HG03103 (cell line): ENCODE results near the gene DNAJC5G.

Source experiments
- ATAC-seq: cut with Tn5 transposase; IDR thresholded peaks from one replicate; pipeline ENCODE4 v1.9.1; 2021; ENCODE audit warnings: low read depth; ENCODE audit not compliant: unreplicated experiment

The DNAJC5G gene, protein sequence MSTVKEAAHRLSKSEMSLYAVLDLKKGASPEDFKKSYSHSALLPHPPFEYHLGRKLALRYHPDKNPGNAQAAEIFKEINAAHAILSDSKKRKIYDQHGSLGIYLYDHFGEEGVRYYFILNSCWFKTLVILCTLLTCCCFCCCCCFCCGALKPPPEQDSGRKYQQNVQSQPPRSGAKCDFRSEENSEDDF

DNA sequence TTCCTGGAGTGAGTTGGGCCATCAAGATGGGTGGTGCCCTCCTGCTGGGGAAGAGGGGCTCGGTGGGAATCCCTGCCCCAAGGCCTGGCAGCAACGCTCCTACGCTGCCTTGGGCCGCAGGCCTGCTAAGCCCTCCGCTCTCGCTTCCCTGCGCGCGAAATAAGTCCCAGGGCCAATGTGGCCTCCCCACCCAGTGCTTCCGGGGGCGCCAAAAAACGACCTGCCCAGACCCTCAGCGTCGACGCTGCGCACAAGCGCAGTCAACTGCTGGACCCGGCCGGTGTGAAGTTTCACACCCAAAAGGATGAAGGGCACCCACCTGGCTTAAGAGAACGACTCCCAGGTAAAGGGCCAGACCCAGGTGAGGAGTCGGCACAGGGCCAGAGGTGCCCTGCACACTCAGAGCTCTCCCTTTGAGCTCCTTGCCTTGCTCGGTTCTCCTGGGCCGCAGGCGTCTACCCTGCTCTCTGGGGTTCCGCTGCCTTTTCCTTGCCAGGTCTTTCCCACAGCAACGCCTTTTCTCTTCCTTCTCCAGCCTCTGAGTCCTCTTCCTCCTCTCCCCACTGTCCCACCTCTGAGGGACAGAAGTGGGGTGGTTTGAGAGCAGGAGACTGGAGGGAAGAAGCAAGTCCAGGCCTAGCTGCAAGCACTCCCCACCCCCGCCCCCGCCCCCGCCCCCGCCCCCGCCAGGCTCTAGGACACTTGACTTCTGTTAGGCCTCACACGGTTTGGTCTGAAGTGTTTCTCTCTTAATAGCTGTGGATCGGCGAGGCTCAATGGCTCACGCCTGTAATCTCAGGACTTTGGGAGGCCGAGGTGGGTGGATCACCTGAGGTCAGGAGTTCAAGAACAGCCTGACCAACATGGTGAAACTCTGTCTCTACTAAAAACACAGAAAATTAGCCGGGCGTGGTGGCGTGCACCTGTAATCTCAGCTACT, at the start of gene DNAJC5G:
DNAJC5G (plus strand) TSS at position 223 of the 940 bp plus-strand sequence. CDS start 1,296 bp downstream, outside the sequence.
- ATAC-seq: no peak

DNA sequence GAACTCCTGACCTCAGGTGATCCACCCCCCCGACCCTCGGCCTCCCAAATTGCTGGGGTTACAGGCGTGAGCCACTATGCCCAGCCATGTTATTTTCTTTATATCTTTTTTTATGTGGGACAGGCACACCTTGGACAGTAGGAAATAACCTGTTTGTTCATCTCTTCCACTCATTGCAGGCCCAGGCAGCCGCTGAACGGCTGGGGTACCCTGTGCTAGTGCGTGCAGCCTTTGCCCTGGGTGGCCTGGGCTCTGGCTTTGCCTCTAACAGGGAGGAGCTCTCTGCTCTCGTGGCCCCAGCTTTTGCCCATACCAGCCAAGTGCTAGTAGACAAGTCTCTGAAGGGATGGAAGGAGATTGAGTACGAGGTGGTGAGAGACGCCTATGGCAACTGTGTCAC, 49.7 kb upstream of the DNAJC5G start:
- ATAC-seq: no peak

DNA sequence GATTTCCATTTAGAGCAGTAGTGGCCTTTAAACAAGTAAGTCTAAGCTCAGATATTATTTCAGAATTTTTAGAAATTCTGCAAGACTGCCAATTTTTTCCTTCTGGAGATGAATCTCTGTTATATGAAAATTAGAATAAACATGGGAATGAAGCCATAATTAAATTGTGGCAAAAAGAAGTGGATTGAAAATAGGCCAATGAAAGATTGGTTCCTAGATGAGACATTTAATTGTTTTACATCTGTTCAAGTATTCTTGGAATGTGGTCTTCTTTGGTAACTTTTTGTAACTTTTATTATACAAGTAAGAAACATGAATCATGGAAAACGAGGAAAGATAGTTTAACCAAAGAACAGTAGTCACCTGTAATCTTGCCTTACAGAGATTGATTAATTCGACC, 47.7 kb upstream of the DNAJC5G start:
- ATAC-seq: no peak

DNA sequence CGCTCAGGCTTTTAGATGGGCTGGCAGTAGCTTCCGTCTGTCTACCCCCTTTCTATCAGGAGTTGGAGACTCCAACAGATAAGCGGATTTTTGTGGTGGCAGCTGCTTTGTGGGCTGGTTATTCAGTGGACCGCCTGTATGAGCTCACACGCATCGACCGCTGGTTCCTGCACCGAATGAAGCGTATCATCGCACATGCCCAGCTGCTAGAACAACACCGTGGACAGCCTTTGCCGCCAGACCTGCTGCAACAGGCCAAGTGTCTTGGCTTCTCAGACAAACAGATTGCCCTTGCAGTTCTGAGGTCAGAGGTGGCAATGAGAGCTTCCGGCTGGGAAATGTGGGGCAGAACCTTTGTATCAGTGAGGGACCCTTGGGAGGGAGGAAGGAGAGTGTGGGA, 43.3 kb upstream of the DNAJC5G start:
- no peak for ATAC-seq

DNA sequence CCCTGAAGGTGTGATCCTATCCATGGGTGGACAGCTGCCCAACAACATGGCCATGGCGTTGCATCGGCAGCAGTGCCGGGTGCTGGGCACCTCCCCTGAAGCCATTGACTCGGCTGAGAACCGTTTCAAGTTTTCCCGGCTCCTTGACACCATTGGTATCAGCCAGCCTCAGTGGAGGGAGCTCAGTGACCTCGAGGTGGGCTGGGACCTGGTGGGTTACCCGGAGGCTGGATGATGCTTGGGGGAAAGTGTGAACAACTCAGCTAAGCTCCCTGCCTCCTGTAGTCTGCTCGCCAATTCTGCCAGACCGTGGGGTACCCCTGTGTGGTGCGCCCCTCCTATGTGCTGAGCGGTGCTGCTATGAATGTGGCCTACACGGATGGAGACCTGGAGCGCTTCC, 41.9 kb upstream of the DNAJC5G start:
- no peak for ATAC-seq

DNA sequence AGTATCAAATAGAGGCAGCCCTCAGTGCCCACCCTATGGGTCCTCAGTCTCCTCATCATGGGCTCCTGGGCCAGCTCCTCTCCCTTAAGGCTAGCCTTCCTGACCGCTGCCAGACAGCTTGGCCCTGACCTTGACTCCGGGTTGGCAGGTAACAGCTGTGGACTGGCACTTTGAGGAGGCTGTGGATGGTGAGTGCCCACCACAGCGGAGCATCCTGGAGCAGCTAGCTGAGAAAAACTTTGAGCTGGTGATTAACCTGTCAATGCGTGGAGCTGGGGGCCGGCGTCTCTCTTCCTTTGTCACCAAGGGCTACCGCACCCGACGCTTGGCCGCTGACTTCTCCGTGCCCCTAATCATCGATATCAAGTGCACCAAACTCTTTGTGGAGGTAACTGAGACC, 39.1 kb upstream of the DNAJC5G start:
- no peak for ATAC-seq

DNA sequence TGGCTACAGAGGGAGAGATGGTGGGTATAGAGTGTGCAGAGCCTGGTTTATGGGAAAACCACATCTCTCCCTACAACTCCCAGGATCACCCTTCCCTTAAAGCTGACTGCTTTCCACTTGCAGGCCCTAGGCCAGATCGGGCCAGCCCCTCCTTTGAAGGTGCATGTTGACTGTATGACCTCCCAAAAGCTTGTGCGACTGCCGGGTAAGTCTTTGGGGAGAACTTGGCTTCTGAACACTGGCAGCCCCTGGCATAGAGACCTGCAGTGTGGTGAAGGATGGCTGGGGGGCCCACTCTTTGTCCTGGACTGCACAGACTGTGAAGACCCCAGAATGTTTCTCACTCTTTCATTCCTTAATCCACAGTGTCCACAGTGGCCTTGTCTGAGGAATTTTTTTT, 38.6 kb upstream of the DNAJC5G start:
- no peak for ATAC-seq

DNA sequence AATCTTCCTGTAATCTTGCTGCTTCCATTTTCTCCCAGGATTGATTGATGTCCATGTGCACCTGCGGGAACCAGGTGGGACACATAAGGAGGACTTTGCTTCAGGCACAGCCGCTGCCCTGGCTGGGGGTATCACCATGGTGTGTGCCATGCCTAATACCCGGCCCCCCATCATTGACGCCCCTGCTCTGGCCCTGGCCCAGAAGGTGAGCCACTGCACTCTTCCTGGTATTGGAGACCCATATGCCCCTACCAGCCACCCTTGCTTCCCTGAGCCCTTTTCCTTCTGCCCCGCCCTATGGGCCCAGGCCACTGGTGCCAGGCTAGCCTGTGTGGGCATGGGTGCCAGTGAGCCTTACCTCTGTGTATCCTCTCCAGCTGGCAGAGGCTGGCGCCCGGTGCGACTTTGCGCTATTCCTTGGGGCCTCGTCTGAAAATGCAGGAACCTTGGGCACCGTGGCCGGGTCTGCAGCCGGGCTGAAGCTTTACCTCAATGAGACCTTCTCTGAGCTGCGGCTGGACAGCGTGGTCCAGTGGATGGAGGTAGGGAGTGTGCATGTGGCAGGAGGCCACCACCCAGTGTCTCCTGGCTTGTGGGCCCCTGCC, 37.8 kb upstream of the DNAJC5G start:
- no peak for ATAC-seq

DNA sequence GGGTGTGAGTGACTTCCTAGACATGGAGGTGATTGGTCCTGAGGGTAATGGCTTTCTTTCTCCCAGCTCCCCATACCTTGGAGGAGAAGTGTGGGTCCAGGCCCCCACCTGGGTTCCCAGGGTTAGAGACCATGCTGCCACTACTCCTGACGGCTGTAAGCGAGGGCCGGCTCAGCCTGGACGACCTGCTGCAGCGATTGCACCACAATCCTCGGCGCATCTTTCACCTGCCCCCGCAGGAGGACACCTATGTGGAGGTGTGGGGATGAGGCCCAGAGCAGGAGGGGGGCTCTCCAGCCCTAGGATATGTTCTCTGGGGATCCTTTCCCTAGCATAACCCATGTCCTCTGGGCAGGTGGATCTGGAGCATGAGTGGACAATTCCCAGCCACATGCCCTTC, 36.3 kb upstream of the DNAJC5G start:
- no peak for ATAC-seq

DNA sequence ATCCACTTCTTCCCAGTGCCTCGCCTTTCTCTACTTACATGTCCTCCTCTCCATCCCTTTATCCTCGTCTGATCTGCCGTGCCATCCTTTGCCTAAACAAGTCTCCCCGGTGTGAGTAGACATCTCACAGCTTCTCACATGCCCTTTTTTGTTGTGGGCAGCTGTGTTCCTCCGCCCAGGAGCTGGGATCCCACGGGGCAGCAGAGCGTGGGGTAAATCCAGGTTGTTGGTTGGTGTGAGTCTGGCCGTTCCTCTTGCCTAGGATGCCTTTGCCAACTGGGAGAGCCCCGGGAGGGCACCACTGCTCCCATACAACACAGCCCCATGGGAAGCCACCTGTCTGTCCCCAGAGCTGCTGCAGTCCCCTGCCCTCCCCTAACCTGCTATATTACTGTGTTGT, 34.8 kb upstream of the DNAJC5G start:
- ATAC-seq: no peak

DNA sequence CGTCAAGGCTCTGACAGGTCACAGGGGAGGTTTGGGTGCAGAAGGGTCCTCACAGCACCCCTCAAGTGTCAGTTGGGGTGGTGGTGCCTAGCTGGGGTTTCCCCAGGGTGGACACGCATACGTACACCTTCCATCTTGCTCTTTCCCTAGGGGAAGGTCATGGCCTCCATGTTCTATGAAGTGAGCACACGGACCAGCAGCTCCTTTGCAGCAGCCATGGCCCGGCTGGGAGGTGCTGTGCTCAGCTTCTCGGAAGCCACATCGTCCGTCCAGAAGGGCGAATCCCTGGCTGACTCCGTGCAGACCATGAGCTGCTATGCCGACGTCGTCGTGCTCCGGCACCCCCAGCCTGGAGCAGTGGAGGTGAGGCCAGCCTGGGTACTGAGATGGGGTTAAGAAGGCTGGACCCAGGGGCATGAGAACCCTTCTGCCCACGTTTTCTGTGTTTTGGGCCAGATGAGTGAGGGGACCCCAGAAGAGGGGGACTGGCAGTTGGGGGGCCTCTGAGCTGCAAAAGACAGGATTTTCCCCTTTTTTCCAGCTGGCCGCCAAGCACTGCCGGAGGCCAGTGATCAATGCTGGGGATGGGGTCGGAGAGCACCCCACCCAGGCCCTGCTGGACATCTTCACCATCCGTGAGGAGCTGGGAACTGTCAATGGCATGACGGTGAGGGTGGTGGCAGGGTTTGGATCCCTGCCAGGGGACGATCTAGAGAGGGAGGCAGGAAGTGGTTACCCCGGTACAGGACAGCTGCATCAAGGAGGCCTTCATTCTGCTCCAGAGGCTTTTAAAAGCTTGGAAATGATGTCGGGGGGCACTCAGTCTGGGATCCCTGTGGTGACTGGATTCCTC, 33.2 kb upstream of the DNAJC5G start:
- ATAC-seq: no peak

DNA sequence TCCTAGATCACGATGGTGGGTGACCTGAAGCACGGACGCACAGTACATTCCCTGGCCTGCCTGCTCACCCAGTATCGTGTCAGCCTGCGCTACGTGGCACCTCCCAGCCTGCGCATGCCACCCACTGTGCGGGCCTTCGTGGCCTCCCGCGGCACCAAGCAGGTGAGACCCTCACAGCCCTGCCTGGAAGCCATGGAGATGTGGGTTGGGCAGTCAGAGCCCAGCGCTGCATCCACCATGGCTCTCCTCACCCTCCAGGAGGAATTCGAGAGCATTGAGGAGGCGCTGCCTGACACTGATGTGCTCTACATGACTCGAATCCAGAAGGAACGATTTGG, 32.6 kb upstream of the DNAJC5G start:
- ATAC-seq: no peak

DNA sequence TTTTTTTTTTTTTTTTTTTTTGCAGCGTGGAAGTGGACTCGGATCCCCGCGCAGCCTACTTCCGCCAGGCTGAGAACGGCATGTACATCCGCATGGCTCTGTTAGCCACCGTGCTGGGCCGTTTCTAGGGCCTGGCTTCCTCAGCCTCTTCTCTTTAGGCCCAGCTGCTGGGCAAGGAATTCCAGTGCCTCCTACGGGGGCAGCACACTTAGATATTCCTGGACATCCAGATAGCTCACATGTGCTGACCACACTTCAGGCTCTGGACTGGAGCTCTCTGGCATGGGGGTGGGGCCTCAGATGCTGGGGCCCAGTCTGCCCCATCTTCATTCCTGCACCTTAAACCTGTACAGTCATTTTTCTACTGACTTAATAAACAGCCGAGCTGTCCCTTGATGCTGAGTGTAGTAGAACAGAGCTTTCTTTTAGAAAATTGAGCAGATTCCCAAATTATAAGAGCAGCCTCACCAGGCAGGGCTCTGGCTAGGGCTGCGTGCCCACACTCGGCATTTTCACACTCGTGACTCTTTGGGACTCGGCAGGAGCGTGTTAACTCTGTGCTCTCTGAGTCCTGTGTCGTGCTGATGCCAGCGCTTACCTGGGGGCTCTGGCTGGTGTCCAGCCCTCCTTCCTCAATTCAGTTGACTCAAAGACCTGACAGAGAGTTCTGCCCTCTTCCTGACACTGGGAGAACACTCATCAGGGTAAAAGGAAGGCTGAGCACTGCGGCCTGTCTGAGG, 31.7 kb upstream of the DNAJC5G start:
- ATAC-seq: no peak

DNA sequence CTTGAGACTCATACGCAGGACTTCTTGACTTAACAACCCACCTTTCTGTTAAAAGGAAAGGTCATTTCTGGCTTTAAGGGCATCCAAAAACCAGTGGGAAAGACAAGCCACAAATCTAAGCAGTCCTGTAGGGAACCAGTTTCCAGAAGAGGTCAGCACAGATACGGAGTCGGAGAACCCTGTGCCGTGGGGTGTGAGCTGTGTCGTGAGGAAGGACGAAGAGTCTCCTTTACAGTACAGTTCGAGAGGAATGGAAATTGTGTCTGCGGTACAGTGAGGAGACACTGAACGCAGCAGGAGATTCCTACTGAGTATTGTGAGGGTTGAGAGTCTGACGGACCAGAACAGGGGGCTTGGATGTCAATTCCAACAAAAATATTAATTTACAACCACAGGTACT, 30.1 kb upstream of the DNAJC5G start:
- no peak for ATAC-seq

DNA sequence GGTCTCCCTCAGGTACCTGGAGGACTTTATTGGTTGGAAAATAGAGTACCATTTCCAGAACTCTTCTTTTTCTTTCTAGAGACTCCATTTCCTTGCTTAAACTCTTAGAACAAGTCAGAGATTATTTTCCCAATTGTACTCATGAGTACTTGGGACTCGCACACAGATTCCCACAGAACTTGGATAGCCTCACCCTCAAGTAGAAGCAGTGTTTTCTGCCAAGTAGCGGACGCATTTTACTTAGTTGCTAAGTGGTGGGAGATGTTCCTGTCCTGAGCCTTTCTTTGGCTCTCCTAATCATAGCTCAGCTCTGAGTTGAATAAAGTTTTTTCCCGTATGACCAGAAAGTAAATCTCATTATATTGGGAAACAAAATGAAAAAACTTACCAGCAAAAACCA, 29.6 kb upstream of the DNAJC5G start:
- no peak for ATAC-seq

DNA sequence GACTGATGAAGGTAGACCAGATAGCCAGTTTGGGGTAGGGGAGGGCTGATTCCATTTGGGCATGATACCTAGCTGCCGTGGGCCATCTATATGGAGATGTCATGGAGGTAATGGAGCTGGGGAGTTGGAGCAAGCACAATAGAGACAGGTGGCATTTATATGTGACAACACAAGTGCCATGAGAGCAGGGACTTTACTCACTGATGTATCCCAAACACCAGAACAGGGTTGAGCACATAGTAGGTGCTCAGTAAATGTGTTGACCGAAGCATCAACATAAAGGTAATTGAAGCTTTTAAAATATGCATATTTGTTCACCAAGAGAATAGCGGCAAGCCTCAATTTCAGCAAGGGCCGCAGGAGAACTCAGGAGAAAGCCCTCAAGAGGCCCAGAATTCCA, 27.3 kb upstream of the DNAJC5G start:
- no peak for ATAC-seq

DNA sequence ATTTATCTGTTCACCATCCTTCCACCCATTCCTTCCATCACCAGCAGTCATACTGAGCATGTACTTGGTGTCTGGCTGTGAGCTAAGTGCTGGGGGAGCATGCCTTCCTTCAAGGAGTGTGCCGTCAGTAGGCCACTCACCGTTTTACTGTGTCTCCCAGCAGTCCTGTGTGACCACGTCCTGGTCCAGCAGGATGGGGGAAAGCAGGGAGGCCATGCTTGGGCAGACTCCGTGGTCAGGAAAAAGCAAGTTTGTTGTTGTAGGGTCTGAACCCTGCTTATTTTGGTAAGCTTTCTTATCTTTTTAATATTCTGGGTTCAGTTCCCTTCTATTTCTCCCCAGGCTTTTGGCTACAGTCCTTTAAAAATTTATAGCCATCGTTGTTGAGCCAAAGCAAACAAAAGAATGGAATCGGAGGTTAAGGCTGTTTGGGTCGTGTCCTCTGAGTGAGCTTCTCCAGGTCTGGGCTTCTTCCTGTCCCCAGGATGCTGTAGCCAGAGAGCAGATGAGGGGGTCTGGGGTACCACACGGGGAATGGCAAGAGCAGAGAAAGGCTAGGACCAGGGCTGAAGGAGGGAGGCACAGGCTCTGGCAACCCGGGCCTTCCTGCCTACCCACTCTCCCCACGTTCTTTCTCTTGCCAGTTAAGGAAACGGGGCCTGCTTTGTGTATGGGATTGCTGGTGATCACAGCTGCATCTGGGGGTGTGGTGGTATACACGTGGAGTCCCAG, 25.9 kb upstream of the DNAJC5G start:
- ATAC-seq: no peak

DNA sequence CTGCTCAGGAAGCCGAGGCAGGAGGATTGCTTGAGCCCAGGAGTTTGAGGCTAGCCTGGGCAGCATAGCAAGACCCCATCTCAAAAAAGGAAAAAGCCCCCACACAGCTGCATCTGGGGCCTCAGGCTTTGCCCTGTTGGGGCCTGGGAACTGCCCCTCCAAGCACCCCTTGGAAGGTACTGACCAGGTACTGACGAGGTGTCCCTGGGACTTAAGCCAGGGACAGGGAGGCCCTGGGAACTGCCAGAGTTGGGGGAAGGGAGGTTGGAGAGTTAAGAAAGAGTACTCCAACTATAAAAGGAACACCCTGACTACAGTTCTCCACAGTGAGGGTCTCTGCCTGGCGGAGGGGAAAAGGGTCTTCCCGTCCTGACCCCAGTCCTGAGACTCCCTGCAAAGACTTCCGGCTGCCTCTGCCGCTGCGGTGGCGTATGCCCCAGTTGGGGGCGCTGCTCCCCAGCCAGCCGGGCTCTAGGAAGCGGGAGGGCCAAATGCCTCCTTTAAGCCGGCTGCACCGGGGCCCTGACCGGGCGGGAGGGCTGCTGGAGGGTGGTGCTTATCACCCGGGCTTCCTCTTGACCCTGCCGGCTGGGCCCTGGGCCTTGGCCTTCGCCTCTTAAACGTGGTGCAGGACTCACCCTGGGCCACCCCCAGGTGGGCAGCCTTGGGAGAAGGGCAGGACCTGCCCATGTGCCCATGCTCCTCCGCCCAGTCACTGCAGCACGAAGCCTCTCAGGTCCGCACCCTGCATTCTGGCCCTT, 25.2 kb upstream of the DNAJC5G start:
- no peak for ATAC-seq
